GM18526 (cell line): ENCODE data around the gene TAS2R40.

Experiments
- POLR2A ChIP-seq: IDR thresholded peaks from 3 replicates; pipeline ENCODE4 v1.6.1; 2011; ENCODE audit not compliant: insufficient read length; ENCODE audit errors: extremely low read depth

The TAS2R40 gene

GRCh38 chr7:143238289-143238980, 16.6 kb downstream of the TAS2R40 start:
- no peak for TF ChIP-seq POLR2A

DNA sequence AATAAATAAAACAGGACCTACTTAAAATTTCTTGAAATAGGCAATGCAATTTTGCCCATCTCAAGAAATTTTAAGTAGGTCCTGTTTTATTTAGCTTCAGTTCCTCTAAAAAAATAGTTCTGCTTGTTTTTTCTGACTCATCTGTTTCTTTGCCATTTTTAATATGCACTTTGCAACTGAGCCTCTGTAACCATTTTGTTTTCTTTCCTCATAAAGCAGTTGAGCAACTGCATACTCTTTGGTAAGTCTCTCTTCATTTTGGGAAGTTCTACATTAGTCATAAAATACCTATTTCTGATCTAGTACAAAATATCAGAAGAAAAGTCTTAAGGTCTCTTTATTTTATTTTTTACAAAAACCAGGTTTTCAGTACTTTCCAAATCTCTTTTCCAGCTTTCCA, 18.0 kb downstream of the TAS2R40 start:
- no peak for TF ChIP-seq POLR2A

GRCh38 chr7:143240291-143241168, 18.7 kb downstream of the TAS2R40 start:
- TF ChIP-seq POLR2A, result no peak

GRCh38 chr7:143242306-143242705, 20.5 kb downstream of the TAS2R40 start:
- TF ChIP-seq POLR2A, result no peak

DNA sequence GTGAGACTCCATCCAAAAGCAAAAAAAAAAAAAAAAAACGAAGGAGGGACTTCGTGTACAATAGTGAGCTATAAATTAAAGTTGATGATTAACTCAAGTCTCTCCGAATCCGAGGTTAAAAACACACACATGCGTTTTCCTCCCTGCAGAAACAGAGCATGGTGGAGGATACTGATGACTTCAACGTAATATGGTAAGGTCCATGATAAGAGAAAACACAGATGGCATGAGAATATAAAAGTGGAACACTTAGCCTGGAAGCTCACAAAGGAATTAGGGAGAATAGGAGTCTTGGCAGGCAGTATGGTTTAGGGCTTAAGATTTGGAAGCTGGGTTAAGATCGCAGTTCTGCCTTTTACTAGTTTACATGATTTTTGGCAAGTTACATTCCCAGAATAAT, 21.3 kb downstream of the TAS2R40 start:
- no peak for TF ChIP-seq POLR2A

DNA sequence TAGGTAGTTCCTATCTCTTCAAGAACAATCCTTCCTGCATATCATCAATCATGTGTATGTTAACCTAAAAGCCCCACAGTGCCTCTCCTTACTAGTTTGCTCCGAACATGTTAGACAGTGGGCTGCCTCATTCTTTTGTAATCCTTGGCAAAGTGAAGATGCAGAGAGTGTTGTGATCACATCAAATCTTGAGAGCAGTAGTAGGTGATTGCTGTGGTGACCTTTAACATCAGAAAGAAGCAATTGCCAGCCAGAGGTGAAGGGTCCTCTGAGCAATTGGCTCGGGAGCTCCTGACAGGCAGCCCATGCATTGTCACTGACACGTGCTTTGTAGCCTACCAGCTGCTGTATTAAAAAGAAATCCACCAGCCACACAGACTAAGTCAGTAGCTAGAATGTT, 21.8 kb downstream of the TAS2R40 start:
- TF ChIP-seq POLR2A, result no peak

- TF ChIP-seq POLR2A, result no peak
Measured at GRCh38 chr7:143244321-143244720, 22.5 kb downstream of the TAS2R40 start.

GRCh38 chr7:143245123-143245522, 23.3 kb downstream of the TAS2R40 start:
- TF ChIP-seq POLR2A, result no peak

DNA sequence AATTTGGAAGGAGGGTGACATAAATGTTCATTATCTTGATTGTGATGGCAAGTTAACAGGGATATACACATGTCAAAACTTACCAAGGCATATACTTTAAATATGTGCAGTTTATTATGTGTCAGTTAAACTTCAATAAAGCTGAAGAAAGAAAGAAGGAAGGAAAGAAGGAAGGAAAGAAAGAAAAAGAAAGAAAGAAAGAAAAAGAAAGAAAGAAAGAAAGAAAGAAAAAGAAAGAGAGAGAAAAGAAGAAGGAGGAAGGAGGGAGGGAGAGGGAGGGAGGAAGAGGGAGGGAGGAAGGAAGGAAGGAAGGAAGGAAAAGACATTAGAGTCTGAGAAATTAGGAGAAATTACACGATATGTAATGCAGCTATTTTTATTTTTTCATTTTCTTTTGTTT, 25.5 kb downstream of the TAS2R40 start:
- no peak for TF ChIP-seq POLR2A

DNA sequence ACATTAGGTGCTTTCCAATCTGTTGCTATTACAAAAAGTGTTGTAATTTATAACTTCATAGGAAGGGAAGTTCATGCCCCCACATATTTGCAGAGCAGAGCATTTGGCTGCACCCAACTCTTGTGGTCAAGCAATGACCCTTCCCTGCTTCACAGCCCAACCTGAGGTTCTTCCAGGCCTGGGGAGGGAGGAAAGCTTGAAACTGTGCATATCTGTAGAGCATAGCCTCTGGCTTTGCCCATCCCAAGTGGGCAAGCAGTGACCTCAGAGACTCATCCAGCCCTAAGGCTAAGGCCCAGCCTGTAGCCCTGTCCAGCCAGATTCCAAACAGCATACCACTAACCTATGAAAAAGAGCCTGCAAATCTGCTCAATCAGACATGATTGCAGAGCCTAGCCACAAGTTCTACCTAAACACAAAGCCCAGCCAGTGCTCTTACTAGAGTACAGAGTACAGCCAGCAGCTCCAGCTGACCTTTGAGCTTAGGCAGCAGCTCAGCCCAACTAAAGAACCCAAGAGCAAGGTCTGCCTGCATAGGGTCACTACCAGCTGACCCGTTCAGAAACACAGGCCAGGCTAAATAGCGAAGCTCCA, 27.0 kb downstream of the TAS2R40 start:
- TF ChIP-seq POLR2A, result no peak

GRCh38 chr7:143250199-143250598, 28.4 kb downstream of the TAS2R40 start:
- no peak for TF ChIP-seq POLR2A

- TF ChIP-seq POLR2A, result no peak
Measured at GRCh38 chr7:143250822-143251221, 29.0 kb downstream of the TAS2R40 start.

- no peak for TF ChIP-seq POLR2A
Measured at GRCh38 chr7:143252006-143252405, 30.2 kb downstream of the TAS2R40 start.

DNA sequence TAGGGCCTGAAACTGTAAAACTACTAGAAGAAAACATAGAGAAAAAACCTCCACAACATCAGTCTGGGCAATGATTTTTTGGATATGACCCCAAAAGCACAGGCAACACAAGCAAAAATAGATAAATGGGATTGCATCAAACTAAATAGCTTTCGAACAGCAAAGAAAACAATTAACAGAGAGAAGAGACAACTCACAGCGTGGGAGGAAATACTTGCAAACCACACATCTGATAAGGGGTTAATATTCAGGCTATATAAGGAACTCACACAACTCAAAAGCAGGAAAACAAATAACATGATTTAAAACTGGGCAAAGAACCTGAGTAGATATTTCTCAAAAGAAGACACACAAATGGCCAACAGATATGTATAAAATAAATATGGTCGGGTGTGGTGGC, 33.7 kb downstream of the TAS2R40 start:
- no peak for TF ChIP-seq POLR2A

GRCh38 chr7:143256325-143256724, 34.5 kb downstream of the TAS2R40 start:
- no peak for TF ChIP-seq POLR2A

GRCh38 chr7:143256932-143257331, 35.1 kb downstream of the TAS2R40 start:
- TF ChIP-seq POLR2A, result no peak

DNA sequence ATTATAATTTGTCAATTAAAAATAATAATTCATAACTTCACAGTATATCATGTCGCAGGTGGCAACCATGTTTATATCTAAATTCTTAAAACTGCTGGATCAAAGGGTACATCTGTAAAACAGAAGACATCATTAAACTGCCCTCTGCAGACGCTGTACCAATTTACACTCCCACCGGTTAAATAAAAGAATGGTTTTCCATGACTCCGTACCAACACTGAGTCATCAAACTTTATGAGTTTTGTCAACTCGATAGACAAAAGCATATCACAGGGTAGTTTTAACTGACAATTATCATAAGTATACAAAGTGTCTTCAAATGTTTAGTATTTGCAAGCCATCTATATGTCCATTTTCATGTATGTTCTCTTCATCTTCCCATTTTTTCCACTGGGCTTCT, 35.7 kb downstream of the TAS2R40 start:
- TF ChIP-seq POLR2A, result no peak

DNA sequence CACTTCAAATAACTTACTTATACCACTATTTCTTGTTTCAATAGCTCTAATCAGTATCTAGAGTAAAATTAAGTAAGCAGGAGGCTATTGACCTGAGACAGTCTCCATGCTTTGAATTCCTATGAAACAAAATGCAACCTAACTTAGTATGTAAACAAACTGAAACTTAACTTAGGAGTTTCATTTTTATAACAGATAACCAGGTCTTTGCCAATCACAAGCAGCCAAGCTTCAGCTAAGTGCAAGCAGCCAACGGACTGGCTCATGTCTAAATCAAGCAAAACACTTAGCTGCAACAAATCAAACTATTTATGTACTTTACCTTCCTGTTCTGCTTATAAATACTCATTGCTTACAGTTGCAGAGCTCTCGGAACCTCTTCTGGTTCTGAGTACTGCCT, 37.0 kb downstream of the TAS2R40 start:
- no peak for TF ChIP-seq POLR2A
